ENCODE results near the gene NUDT21. TPM values are rescaled to one million over a fixed set of nuclear protein-coding genes. Genes with fewer than 3 reads are reported as not detected.
"Not testable (repeated sequence)": the region's sequence is repeated elsewhere in the genome, so short reads cannot be mapped to it uniquely, and the experiment has no call there.

Gene NUDT21
- total and polyA plus RNA-seq, 2 of the 8 experiments (the other 6 are each of a cell fraction or from before 2014, with no cell fraction given), result 78.1 to 277 TPM

DNA sequence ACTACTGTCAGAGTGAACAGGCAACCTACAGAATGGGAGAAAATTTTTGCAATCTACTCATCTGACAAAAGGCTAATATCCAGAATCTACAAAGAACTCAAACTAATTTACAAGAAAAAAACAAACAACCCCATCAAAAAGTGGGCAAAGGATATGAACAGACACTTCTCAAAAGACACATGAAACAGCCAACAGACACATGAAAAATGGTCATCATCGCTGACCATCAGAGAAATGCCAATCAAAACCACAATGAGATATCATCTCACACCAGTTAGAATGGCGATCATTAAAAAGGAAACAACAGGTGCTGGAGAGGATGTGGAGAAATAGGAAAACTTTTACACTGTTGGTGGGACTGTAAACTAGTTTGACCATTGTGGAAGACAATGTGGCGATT lies 54.4 kb downstream of the NUDT21 start:
- H3K27me3 ChIP-seq (replicated peaks in 1 of 4; ENCODE audit: control insufficient read depth in 3 of 4, extremely low read depth in 1 of 4, insufficient read depth in 3 of 4, low read length in 3 of 4); H3K79me1 ChIP-seq (ENCODE audit: low read depth, low read length); H4K5ac ChIP-seq (ENCODE audit: insufficient read length, low read depth, low read length); H2BK12ac ChIP-seq (ENCODE audit: low read depth, low read length); H4K20me1 ChIP-seq (replicated peaks in 1 of 2; ENCODE audit: control insufficient read depth in 1 of 2, insufficient read depth in 2 of 2, low read length in 2 of 2); H2AFZ ChIP-seq (ENCODE audit: low read length); H3K4me1 ChIP-seq (replicated peaks in 1 of 4; ENCODE audit: control insufficient read depth in 3 of 4, insufficient read depth in 4 of 4, low read length in 3 of 4); POLR2A ChIA-PET (ENCODE audit: partially characterized antibody); H3K4ac ChIP-seq (replicated peaks; ENCODE audit: insufficient read length, low read depth, low read length); H3K27ac ChIP-seq (ENCODE audit: low read depth, low read length); H3K9ac ChIP-seq (replicated peaks in 1 of 4; ENCODE audit: extremely low read depth in 1 of 4, low read depth in 3 of 4, low read length in 3 of 4); FAIRE-seq; H3K56ac ChIP-seq (replicated peaks; ENCODE audit: insufficient read length, low read depth, low read length); H3K18ac ChIP-seq (ENCODE audit: extremely low read depth, low read length); H2AK5ac ChIP-seq (ENCODE audit: low read depth, low read length); H2BK120ac ChIP-seq (replicated peaks; ENCODE audit: low read depth, low read length); H3K4me3 ChIP-seq (ENCODE audit: extremely low read depth in 1 of 4, insufficient read depth in 2 of 4, low read depth in 3 of 4, low read length in 4 of 4); H4K8ac ChIP-seq (ENCODE audit: extremely low read depth, insufficient read depth, low read length); CTCF ChIA-PET (ENCODE audit: partially characterized antibody); H3K79me2 ChIP-seq (ENCODE audit: control insufficient read depth in 1 of 2, insufficient read depth in 2 of 2, low read length in 2 of 2); H3K9me3 ChIP-seq (ENCODE audit: insufficient read depth in 2 of 2, low read depth in 1 of 2, low read length in 1 of 2); DNase-seq (ENCODE audit: low read depth in 1 of 2, low spot score in 2 of 2); H4K91ac ChIP-seq (replicated peaks; ENCODE audit: insufficient read length, low read length); H2BK5ac ChIP-seq (ENCODE audit: low read depth, low read length); H2BK20ac ChIP-seq (ENCODE audit: low read length); H3K23me2 ChIP-seq (ENCODE audit: low read depth, low read length); H3K4me2 ChIP-seq (ENCODE audit: insufficient read depth in 1 of 2, low read depth in 2 of 2, low read length in 2 of 2); H3K23ac ChIP-seq (ENCODE audit: insufficient read length); H2BK15ac ChIP-seq (ENCODE audit: low read length); H3K14ac ChIP-seq (ENCODE audit: insufficient read length); H3K36me3 ChIP-seq (ENCODE audit: control insufficient read depth in 2 of 4, insufficient read depth in 4 of 4, low read length in 3 of 4): not testable (repeated sequence)
- 67% methylated on average over 3 of the region's 3 CpGs; no CpG with 5 or more reads in 1 of the 2 experiments for WGBS, 2 experiments (ENCODE audit: extremely low coverage in 1 of 2, insufficient coverage in 1 of 2, insufficient read length in 1 of 2, insufficient replicate concordance in 2 of 2, low coverage in 1 of 2, low lambda C conversion rate in 2 of 2, missing lambda C conversion rate in 1 of 2)

Data from H1 (cell line).